Endothelial cell of hepatic sinusoid (primary cell): Measurements from ENCODE around the gene CKMT1B.
"Not testable (repeated sequence)": the region's sequence is repeated elsewhere in the genome, so short reads cannot be mapped to it uniquely, and the experiment has no call there.

Experiments used
- in situ Hi-C: cut with HindIII; loops from 2 replicates; pipeline ENCODE4 v1.10.0; 2017; ENCODE audit warnings: low sequenced_read_pairs

CKMT1B gene

GRCh38 chr15:43593328-43594190, at the start of gene CKMT1B:
Gene CKMT1B, plus strand, starts transcription at chr15:43594027. Its CDS starts 192 bp downstream, at chr15:43594219.
- in situ Hi-C loops = not testable (repeated sequence)

- in situ Hi-C loops = no loop called here
These were observed 49.6 kb upstream of the CKMT1B start for GRCh38 chr15:43544266-43544665.

GRCh38 chr15:43545426-43545825, 48.4 kb upstream of the CKMT1B start:
- in situ Hi-C loops = no loop called here

GRCh38 chr15:43547539-43547938, 46.3 kb upstream of the CKMT1B start:
- in situ Hi-C loops = no loop called here

GRCh38 chr15:43550527-43551363, 43.1 kb upstream of the CKMT1B start:
- in situ Hi-C loops = no loop called here

- in situ Hi-C loops = no loop called here
These were observed 41.6 kb upstream of the CKMT1B start for GRCh38 chr15:43552256-43552655.

GRCh38 chr15:43552986-43553385, 40.8 kb upstream of the CKMT1B start:
- in situ Hi-C loops = no loop called here

- in situ Hi-C loops = not testable (repeated sequence)
These were observed 31.1 kb upstream of the CKMT1B start for GRCh38 chr15:43562753-43563152.

GRCh38 chr15:43563793-43564192, 30.0 kb upstream of the CKMT1B start:
- in situ Hi-C loops = not testable (repeated sequence)

GRCh38 chr15:43566615-43567014, 27.2 kb upstream of the CKMT1B start:
- in situ Hi-C loops = not testable (repeated sequence)

GRCh38 chr15:43574607-43575006, 19.2 kb upstream of the CKMT1B start:
- in situ Hi-C loops = not testable (repeated sequence)

GRCh38 chr15:43589778-43590466, 3.9 kb upstream of the CKMT1B start, which contains the start of gene PPIP5K1:
Gene PPIP5K1, minus strand, starts transcription at chr15:43590208. Its CDS starts 5,704 bp downstream, at chr15:43584504.
- in situ Hi-C loops = not testable (repeated sequence)

- in situ Hi-C loops = not testable (repeated sequence)
These were observed 986 bp upstream of the CKMT1B start for GRCh38 chr15:43592841-43593240.

- in situ Hi-C loops = not testable (repeated sequence)
These were observed 5.3 kb downstream of the CKMT1B start for GRCh38 chr15:43599131-43599530.

- in situ Hi-C loops = not testable (repeated sequence)
These were observed 6.4 kb downstream of the CKMT1B start for GRCh38 chr15:43600200-43600599.

- in situ Hi-C loops = not testable (repeated sequence)
These were observed 8.4 kb downstream of the CKMT1B start for GRCh38 chr15:43602233-43602632.

- in situ Hi-C loops = not testable (repeated sequence)
These were observed 23.9 kb downstream of the CKMT1B start for GRCh38 chr15:43617750-43618149.

GRCh38 chr15:43618700-43619099, 24.9 kb downstream of the CKMT1B start, which contains the start of gene STRC:
Gene STRC, minus strand, starts transcription at chr15:43618800. Its CDS starts 78 bp downstream, at chr15:43618722.
- in situ Hi-C loops = not testable (repeated sequence)

- in situ Hi-C loops = not testable (repeated sequence)
These were observed 28.4 kb downstream of the CKMT1B start for GRCh38 chr15:43622068-43622799.

- in situ Hi-C loops = no loop called here
These were observed 31.3 kb downstream of the CKMT1B start for GRCh38 chr15:43625106-43625505.
